DND-41 (cell line): ENCODE measurements around the gene ALDH1A2.

ENCODE experiments used
- EZH2 ChIP-seq: IDR thresholded peaks from 3 replicates; pipeline ENCODE4 v1.6.1; 2012; ENCODE audit warnings: borderline replicate concordance, low read depth, mild to moderate bottlenecking, moderate library complexity, low read length, inconsistent platforms; ENCODE audit not compliant: severe bottlenecking
- TF ChIP-seq, protein P1 (sequence below): IDR thresholded peaks from 2 replicates; pipeline ENCODE4 v1.5.1; 2012; ENCODE audit warnings: borderline replicate concordance, low read length, moderate library complexity, mild to moderate bottlenecking; ENCODE audit not compliant: poor library complexity, severe bottlenecking; ENCODE audit errors: extremely low read depth

- no peak for TF ChIP-seq EZH2
- TF ChIP-seq, protein P1, sequence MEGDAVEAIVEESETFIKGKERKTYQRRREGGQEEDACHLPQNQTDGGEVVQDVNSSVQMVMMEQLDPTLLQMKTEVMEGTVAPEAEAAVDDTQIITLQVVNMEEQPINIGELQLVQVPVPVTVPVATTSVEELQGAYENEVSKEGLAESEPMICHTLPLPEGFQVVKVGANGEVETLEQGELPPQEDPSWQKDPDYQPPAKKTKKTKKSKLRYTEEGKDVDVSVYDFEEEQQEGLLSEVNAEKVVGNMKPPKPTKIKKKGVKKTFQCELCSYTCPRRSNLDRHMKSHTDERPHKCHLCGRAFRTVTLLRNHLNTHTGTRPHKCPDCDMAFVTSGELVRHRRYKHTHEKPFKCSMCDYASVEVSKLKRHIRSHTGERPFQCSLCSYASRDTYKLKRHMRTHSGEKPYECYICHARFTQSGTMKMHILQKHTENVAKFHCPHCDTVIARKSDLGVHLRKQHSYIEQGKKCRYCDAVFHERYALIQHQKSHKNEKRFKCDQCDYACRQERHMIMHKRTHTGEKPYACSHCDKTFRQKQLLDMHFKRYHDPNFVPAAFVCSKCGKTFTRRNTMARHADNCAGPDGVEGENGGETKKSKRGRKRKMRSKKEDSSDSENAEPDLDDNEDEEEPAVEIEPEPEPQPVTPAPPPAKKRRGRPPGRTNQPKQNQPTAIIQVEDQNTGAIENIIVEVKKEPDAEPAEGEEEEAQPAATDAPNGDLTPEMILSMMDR: no peak
Observed at GRCh38 chr15:57951328-57951932, 114.1 kb downstream of the ALDH1A2 start.
